Measurements from ENCODE around the gene WDR27.
"Not testable (repeated sequence)": the region's sequence is repeated elsewhere in the genome, so short reads cannot be mapped to it uniquely, and the experiment has no call there.

The WDR27 gene

DNA sequence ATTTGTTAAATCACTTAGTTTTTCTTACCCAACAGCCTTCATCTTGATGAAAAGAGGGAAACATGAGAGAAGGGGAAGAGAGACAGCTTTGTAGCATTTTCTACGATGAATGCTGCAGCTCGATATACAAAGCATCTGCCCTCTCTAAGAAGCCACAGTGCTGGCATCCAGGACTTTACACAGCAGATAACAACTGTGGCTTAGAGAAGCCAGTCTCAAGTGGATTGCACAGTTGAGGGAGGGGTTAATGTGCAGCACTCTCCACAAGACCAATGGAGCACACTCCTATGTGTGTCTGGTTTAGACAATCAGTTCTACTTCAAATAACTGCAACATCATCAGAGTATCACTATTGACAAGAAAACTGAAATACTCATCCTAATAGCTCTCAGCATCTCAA, 5.9 kb upstream of the WDR27 start:
- Histone ChIP-seq H3K36me3 (ENCODE audit: insufficient read depth, low read length) (peaks cover 96% of the 10 kb centered on the region), H3K9ac (ENCODE audit: low read depth, low read length) (no peak overlapping the region), H3K27me3 (ENCODE audit: insufficient read depth, low read length) (no peaks in the 10 kb centered on the region), H3K9me3 (ENCODE audit: insufficient read depth, low read depth, low read length) (no peaks in the 10 kb centered on the region), H3K27ac (ENCODE audit: low read depth, low read length) (no peak overlapping the region), H3K4me1 (ENCODE audit: insufficient read depth, low read length) (peaks cover 4% of the 10 kb centered on the region; the same call in 1 of the 2 replicates), H3K4me3 (ENCODE audit: low read length) (no peak overlapping the region)
- WGBS = 100% methylated on average over 2 of the region's 2 CpGs

DNA sequence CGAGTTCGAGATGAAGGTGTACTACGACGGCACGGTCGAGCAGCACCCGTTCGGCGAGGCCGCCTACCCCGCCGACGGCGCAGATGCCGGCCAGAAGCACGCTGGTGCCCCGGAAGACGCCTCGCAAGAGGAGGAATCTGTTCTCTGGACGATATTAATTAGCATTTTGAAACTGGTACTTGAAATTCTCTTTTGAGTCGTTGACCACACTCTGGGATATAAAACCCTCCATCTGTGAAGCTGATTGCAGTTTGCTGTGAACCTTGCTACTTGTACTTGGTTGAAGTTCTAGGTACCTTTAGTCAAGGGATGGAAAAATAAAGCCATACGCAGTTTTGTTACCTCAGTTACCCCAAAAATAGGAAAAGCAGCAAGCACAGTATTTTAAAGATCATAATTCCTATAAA, 1.0 kb upstream of the WDR27 start:
- Histone ChIP-seq H3K9me3 (ENCODE audit: insufficient read depth, low read depth, low read length) (no peaks in the 10 kb centered on the region), H3K4me1 (ENCODE audit: insufficient read depth, low read length) (peaks cover 16% of the 10 kb centered on the region; the same call in 1 of the 2 replicates), H3K27me3 (ENCODE audit: insufficient read depth, low read length) (no peaks in the 10 kb centered on the region), H3K4me3 (ENCODE audit: low read length) (peak overlapping the region; percentile 85), H3K27ac (ENCODE audit: low read depth, low read length) (peak overlapping the region; percentile 88), H3K9ac (ENCODE audit: low read depth, low read length) (peak overlapping the region; percentile 97), H3K36me3 (ENCODE audit: insufficient read depth, low read length) (peaks cover 58% of the 10 kb centered on the region)
- WGBS = 4% methylated on average over 22 of the region's 22 CpGs

DNA sequence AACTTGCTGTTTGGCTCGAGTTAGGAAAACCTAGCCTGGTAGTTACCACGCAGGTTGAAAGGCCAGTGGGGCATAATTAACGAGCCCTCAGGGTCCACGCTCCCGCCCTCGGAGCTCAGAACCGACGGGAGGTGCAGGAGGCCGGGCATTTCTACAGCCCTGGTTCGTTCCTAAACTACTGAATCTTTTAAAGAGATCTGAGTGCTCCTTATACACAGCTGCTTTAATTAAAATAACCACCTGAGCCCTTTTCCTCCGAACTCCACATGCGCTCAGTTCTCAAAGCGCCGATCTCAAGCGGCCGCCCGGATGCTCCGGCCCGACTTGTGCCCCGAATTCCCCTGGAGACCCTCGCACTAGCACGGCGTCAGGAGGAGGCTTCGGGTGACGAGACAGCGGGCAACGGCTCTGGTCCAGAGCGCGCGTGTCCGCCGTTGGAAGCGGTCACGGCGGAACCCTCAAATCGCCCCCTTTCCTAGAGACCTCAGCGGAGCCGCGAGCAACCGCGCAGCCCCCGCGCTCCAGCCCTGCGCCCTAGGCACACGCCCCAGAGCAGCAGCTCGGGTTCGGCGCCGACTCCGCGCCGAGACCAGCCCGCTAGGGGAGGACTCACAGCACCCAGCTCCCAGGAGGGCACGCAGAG, 397 bp downstream of the WDR27 start:
- peak overlapping the region; percentile 85 for H3K4me3 ChIP-seq (ENCODE audit: low read length)
- H3K4me1 ChIP-seq (ENCODE audit: insufficient read depth, low read length) = peaks cover 16% of the 10 kb centered on the region; the same call in 1 of the 2 replicates
- no peaks in the 10 kb centered on the region for H3K27me3 ChIP-seq (ENCODE audit: insufficient read depth, low read length)
- no peaks in the 10 kb centered on the region for H3K9me3 ChIP-seq (ENCODE audit: insufficient read depth, low read depth, low read length)
- peaks cover 45% of the 10 kb centered on the region for H3K36me3 ChIP-seq (ENCODE audit: insufficient read depth, low read length)
- peak overlapping the region; percentile 97 for H3K9ac ChIP-seq (ENCODE audit: low read depth, low read length)
- H3K27ac ChIP-seq (ENCODE audit: low read depth, low read length) = peak overlapping the region; percentile 69
- WGBS = under 1% methylated on average over 54 of the region's 54 CpGs

DNA sequence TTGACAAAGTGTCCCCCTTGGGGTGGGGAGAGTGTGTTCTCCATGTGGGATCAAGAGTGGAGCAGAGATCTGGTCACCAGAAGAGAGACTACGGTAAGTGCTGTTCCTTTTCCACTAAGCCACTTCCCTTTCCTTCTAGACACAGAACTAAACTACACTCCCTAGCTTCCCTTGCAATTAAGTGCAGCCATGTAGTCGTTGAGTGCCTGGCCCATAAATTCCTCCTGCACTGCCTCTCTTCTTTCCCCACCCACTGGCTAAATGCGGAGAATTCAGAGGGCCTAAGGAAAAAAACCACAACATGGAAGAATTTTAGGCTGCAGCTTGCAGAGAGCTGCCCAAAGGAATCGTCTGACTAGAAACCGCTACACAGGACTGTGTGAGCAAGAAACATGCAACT, 1.5 kb downstream of the WDR27 start:
- H3K4me3 ChIP-seq (ENCODE audit: low read length) = peak overlapping the region; percentile 85
- no peak overlapping the region for H3K9ac ChIP-seq (ENCODE audit: low read depth, low read length)
- H3K9me3 ChIP-seq (ENCODE audit: insufficient read depth, low read depth, low read length) = no peaks in the 10 kb centered on the region
- H3K27ac ChIP-seq (ENCODE audit: low read depth, low read length) = no peak overlapping the region
- peaks cover 34% of the 10 kb centered on the region for H3K36me3 ChIP-seq (ENCODE audit: insufficient read depth, low read length)
- peaks cover 16% of the 10 kb centered on the region; the same call in 1 of the 2 replicates for H3K4me1 ChIP-seq (ENCODE audit: insufficient read depth, low read length)
- no peaks in the 10 kb centered on the region for H3K27me3 ChIP-seq (ENCODE audit: insufficient read depth, low read length)
- WGBS = 56% methylated on average over 5 of the region's 5 CpGs

DNA sequence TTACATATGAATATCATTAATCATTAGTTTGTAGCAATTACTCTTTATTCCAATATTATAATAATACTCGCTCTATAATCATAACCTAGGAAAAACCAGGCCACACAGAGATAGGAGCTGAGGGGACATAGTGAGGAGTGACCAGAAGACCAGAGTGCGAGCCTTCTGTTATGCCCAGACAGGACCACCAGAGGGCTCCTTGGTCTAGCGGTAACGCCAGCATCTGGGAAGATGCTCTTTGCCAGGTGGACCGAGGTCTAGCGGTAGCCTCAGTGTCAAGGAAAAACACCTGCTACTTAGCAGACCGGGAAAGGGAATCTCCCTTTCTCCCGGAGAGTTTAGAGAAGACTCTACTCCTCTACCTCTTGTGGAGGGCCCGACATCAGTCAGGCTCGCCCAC, 4.7 kb downstream of the WDR27 start:
- peaks cover 22% of the 10 kb centered on the region for H3K36me3 ChIP-seq (ENCODE audit: insufficient read depth, low read length)
- H3K27ac ChIP-seq (ENCODE audit: low read depth, low read length); H3K9me3 ChIP-seq (ENCODE audit: insufficient read depth, low read depth, low read length); H3K9ac ChIP-seq (ENCODE audit: low read depth, low read length); H3K4me3 ChIP-seq (ENCODE audit: low read length); H3K27me3 ChIP-seq (ENCODE audit: insufficient read depth, low read length): not testable (repeated sequence)
- 79% methylated on average over 9 of the region's 10 CpGs for WGBS
- peaks cover 12% of the 10 kb centered on the region; the same call in 1 of the 2 replicates for H3K4me1 ChIP-seq (ENCODE audit: insufficient read depth, low read length)

DNA sequence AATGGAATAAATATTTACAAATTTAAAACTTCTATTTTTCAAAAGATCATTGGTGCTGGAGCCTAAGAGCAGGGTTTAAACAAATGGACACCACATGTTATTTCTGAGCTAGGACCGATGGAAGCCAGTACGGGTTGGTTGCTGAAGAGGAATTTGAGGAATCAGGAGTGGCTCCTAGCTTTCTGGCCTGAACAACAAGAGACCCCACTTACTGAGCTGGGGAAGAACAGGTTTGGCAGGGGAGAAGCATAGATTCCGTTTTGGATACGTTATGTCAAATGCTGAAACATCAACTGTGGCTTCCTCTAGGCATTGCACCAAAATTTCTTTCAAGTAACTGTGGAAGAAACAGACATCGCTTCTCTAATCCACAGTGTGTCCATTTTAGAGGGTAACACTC, 6.7 kb downstream of the WDR27 start:
- Histone ChIP-seq H3K4me3 (ENCODE audit: low read length) (no peak overlapping the region), H3K27me3 (ENCODE audit: insufficient read depth, low read length) (no peaks in the 10 kb centered on the region), H3K9ac (ENCODE audit: low read depth, low read length) (no peak overlapping the region), H3K27ac (ENCODE audit: low read depth, low read length) (no peak overlapping the region), H3K4me1 (ENCODE audit: insufficient read depth, low read length) (0 out of 2 replicates have a peak, but pooled peaks cover 3% of the 10 kb centered on the region), H3K36me3 (ENCODE audit: insufficient read depth, low read length) (peaks cover 29% of the 10 kb centered on the region), H3K9me3 (ENCODE audit: insufficient read depth, low read depth, low read length) (no peaks in the 10 kb centered on the region)
- WGBS = 98% methylated on average over 5 of the region's 5 CpGs

DNA sequence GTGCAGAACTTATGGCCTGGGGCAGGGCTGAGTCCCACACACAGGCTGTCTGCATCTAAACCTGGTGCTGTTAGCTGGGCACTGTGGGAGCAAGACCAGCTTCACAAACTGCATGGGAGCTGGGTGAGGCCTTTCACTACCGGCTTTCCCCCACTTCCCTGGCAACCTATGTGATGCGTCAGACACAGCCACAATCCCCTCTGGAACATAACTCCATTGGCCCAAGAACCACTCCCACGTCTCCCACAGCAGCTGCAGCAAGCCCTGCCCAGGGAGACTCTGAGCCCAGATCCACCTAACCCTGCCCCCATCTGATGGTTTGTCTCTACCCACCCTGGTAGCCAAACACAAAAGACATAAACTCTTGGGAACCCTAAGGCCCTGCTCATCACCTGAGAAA, 9.3 kb downstream of the WDR27 start:
- Histone ChIP-seq H3K9ac (ENCODE audit: low read depth, low read length) (no peak overlapping the region), H3K4me3 (ENCODE audit: low read length) (no peak overlapping the region), H3K36me3 (ENCODE audit: insufficient read depth, low read length) (peaks cover 40% of the 10 kb centered on the region), H3K9me3 (ENCODE audit: insufficient read depth, low read depth, low read length) (peaks cover 6% of the 10 kb centered on the region; the same call in 1 of the 2 replicates), H3K27me3 (ENCODE audit: insufficient read depth, low read length) (no peaks in the 10 kb centered on the region), H3K27ac (ENCODE audit: low read depth, low read length) (no peak overlapping the region), H3K4me1 (ENCODE audit: insufficient read depth, low read length) (no peaks in the 10 kb centered on the region)
- 93% methylated on average over 3 of the region's 3 CpGs for WGBS

DNA sequence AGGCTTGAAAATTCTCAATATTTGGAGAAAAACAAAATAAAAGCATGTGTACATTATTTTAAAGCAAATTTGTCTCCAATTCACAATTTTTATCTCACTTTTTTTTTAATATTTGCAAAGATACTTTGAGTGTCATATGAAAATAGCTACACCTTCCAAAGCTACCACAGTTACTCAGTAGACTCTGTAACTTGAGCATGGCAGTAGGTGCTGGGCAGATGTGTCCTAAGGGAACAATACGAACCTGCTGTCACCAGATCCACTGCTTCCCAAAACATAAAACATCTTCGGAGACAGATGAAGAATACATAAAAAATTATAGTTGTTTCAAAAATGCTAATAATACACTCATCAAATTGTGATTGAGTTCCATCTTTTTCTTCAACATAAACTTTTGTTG, 10.6 kb downstream of the WDR27 start:
- Histone ChIP-seq H3K4me1 (ENCODE audit: insufficient read depth, low read length) (no peaks in the 10 kb centered on the region), H3K36me3 (ENCODE audit: insufficient read depth, low read length) (peaks cover 53% of the 10 kb centered on the region), H3K9me3 (ENCODE audit: insufficient read depth, low read depth, low read length) (peaks cover 18% of the 10 kb centered on the region), H3K9ac (ENCODE audit: low read depth, low read length) (no peak overlapping the region), H3K4me3 (ENCODE audit: low read length) (no peak overlapping the region), H3K27me3 (ENCODE audit: insufficient read depth, low read length) (no peaks in the 10 kb centered on the region), H3K27ac (ENCODE audit: low read depth, low read length) (no peak overlapping the region)
- WGBS = 78% methylated on average over 1 of the region's 2 CpGs

DNA sequence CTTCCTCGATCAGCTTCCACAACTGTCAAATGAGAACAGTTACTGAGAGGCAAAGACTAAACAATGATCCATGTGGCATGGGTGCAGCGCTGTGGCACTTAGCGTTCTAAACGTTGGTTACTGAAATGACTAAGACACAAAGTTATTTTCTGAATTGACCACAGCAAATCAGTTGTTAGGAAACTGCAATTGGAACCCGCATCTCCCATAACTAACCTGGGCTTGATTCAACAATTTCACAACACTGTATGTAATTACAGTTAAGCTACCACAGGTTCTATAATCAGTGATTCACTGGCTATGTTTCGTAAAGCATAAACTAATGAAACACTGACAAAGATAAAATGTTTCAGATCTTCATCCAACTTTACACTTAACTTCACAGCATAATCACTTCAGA, 12.5 kb downstream of the WDR27 start:
- 97% methylated on average over 6 of the region's 6 CpGs for WGBS
- no peak overlapping the region for H3K27ac ChIP-seq (ENCODE audit: low read depth, low read length)
- no peaks in the 10 kb centered on the region for H3K4me1 ChIP-seq (ENCODE audit: insufficient read depth, low read length)
- peaks cover 27% of the 10 kb centered on the region for H3K9me3 ChIP-seq (ENCODE audit: insufficient read depth, low read depth, low read length)
- no peak overlapping the region for H3K9ac ChIP-seq (ENCODE audit: low read depth, low read length)
- peaks cover 63% of the 10 kb centered on the region for H3K36me3 ChIP-seq (ENCODE audit: insufficient read depth, low read length)
- no peak overlapping the region for H3K4me3 ChIP-seq (ENCODE audit: low read length)
- H3K27me3 ChIP-seq (ENCODE audit: insufficient read depth, low read length) = no peaks in the 10 kb centered on the region

DNA sequence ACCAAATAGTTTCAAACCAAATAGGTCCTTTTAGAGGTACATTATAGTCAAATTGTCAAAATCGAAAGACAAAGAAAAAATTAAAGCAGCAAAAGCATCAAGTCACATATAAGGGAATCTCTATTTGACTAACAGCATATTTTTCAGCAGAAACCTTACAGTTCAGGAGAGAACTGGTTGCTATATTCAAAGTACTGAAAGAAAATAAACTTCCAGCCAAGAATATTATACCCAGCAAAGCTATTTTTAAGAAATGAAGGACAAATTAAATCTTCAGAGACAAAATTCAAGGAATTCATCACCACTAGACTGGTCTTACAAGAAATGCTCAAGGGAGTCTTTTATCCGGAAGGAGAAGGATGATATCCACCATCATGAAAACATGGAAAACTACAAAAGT, 16.0 kb downstream of the WDR27 start:
- Histone ChIP-seq H3K9me3 (ENCODE audit: insufficient read depth, low read depth, low read length) (peaks cover 27% of the 10 kb centered on the region), H3K9ac (ENCODE audit: low read depth, low read length) (no peak overlapping the region), H3K4me1 (ENCODE audit: insufficient read depth, low read length) (no peaks in the 10 kb centered on the region), H3K27ac (ENCODE audit: low read depth, low read length) (no peak overlapping the region), H3K36me3 (ENCODE audit: insufficient read depth, low read length) (peaks cover 78% of the 10 kb centered on the region), H3K4me3 (ENCODE audit: low read length) (no peak overlapping the region), H3K27me3 (ENCODE audit: insufficient read depth, low read length) (no peaks in the 10 kb centered on the region)
- WGBS = 84% methylated on average over 2 of the region's 2 CpGs

DNA sequence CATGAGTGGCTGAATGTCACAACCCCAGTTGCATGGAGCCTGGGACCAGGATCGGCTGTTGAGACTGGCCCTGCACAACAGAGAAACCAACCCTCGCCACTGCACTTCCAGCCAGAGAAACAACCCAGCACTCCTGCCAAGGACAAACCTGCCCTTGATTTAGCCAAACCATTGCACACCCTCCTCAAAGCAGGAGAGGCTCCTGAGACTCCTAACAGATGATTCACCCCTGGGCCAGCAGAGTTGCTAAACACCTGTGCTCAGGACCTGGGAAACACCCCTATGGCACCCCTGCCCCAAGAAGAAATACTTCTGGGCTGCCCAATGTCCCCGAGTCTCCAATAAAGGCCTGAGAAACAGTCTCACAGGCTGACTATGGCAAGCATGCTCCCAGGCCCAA, 17.8 kb downstream of the WDR27 start:
- H3K36me3 ChIP-seq (ENCODE audit: insufficient read depth, low read length) = peaks cover 83% of the 10 kb centered on the region
- H3K4me3 ChIP-seq (ENCODE audit: low read length) = no peak overlapping the region
- no peak overlapping the region for H3K9ac ChIP-seq (ENCODE audit: low read depth, low read length)
- H3K9me3 ChIP-seq (ENCODE audit: insufficient read depth, low read depth, low read length) = peaks cover 27% of the 10 kb centered on the region
- H3K4me1 ChIP-seq (ENCODE audit: insufficient read depth, low read length) = no peaks in the 10 kb centered on the region
- 93% methylated on average over 3 of the region's 3 CpGs for WGBS
- no peaks in the 10 kb centered on the region for H3K27me3 ChIP-seq (ENCODE audit: insufficient read depth, low read length)
- H3K27ac ChIP-seq (ENCODE audit: low read depth, low read length) = no peak overlapping the region

DNA sequence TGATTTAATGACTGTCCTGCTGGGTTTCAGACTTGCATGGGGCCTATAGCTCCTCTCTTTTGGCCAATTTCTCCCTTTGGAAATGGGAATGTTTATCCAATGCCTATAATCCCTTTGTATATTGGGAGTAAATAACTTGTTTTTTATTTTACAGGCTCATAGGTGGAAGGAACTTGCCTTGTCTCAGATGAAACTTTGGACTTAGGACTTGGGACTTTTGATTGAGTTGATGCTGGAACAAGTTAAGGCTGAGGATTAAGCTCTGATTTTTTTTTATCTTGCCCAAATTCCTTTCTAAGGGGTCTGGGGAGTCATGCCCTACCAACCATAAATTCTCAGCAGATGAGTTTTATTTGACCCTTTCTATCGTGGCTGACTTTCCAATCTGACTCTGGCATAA, 23.5 kb downstream of the WDR27 start:
- Histone ChIP-seq H3K27ac (ENCODE audit: low read depth, low read length) (no peak overlapping the region), H3K9ac (ENCODE audit: low read depth, low read length) (no peak overlapping the region), H3K27me3 (ENCODE audit: insufficient read depth, low read length) (no peaks in the 10 kb centered on the region), H3K4me3 (ENCODE audit: low read length) (no peak overlapping the region), H3K9me3 (ENCODE audit: insufficient read depth, low read depth, low read length) (no peaks in the 10 kb centered on the region), H3K36me3 (ENCODE audit: insufficient read depth, low read length) (peaks cover 61% of the 10 kb centered on the region), H3K4me1 (ENCODE audit: insufficient read depth, low read length) (no peaks in the 10 kb centered on the region)
- 93% methylated on average over 1 of the region's 1 CpG for WGBS
